Smooth muscle cell of the coronary artery (primary cell): ENCODE data around the gene HOATZ. TPM values are rescaled to one million over a fixed set of nuclear protein-coding genes. Genes with fewer than 3 reads are reported as not detected.

Experiments used
- total RNA-seq: library from RNA; depleted of rRNA; stranded (reverse); fragments of >200 nt; gene quantifications from 2 replicates; pipeline ENCODE4 v1.2.3, GENCODE V29; 2014; ENCODE audit warnings: low replicate concordance

The HOATZ gene
- total RNA-seq: not detected in 2 replicates

GRCh38 chr11:111514216-111515031 is at the start of gene HOATZ:
Gene HOATZ (plus strand): TSS chr11:111514778. CDS start chr11:111514785, 7 bp downstream.

DNA sequence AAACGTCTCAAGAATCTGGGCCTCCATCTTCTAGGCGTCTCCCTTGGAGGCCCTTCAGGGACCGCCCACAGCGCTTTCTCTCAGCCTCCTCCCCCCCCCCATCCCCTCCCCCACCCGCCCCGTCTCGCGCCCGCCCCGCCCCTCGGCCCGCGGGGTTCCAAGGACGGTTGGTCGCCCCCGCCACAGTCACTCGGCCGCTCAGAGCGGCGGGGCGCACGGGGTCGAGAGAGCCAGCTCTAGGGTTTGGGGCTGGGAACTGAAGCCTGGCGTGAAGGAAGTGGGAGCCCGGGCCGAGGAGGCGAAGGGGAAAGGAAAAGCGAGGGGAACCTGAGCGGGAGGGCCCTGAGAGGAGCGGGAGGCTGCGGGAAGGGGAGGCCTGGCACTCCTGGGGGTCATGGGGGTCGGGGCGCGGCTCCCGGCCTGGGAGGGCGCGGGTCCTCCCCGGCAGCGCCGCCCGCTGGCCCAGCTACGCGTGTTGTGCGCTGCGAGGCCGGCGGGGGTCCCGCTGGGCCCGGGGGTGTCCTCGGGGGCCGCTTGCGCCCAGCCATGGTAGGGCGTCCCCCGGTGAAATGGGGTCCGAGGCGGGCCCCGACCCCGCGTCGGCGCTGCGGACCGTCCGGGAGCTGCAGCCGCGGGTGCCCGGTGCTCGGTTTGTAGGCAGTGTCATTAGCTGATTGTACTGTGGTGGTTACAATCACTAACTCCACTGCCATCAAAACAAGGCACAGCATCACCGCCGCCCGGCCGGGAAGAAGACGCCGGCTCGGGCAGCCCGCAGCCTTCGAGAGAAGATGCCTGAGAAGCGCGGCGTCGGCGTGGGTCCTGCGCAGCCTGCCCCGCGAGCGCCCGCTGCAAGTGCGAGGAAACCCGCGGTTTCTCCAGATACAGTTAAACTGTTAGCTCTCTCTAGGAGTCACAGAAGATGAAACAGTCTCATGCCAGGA is 2.0 kb upstream of the HOATZ start, which contains the start of gene BTG4:
TSS of gene BTG4 (minus strand) at position 91 of the 944 bp plus-strand sequence. CDS start 13,610 bp downstream, outside the sequence.

GRCh38 chr11:111540114-111540936 is 25.7 kb downstream of the HOATZ start, which contains the start of gene LAYN:
Gene LAYN (plus strand): TSS chr11:111540720. CDS start chr11:111540844, 124 bp downstream.

Other genes with a start within 250 kb of the HOATZ start
- not detected in 2 replicates for gene POU2AF3, start 216.2 kb upstream of the HOATZ start, total RNA-seq
- gene POU2AF1, start 135.5 kb upstream of the HOATZ start, total RNA-seq: not detected in 2 replicates
- not detected in 2 replicates for gene BTG4, start 2.4 kb upstream of the HOATZ start, total RNA-seq
- 6.5 and 61.4 TPM in 2 replicates for gene LAYN, start 25.9 kb downstream of the HOATZ start, total RNA-seq
- 4.3 and 5.4 TPM in 2 replicates for gene SIK2, start 87.7 kb downstream of the HOATZ start, total RNA-seq